ENCODE measurements around the gene ZBED4.
A peak's percentile ranks its signal among the peaks of the same experiment; 100 is the strongest.

The ZBED4 gene

GRCh38 chr22:49903322-49904039 lies 49.8 kb downstream of the ZBED4 start:
- DNase-seq: peak in 1 of 14 donors; percentile 49

DNA sequence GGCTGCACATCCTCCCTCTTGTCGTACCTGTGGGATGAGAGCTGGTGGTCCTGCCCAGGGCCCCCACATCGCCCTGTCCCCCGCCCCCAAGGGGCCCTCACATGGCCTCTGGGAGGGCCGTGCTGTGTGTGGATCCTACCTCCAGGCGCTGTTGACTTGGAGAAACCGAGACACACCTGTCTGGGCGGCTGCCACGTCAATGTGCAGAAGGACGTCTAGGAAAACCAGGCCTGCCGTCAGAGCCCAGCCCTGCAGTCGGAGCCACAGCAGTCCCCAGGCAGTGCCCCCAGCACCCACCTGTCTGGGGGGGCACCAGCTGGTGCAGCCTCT lies 50.4 kb downstream of the ZBED4 start:
- DNase-seq: no peak

DNA sequence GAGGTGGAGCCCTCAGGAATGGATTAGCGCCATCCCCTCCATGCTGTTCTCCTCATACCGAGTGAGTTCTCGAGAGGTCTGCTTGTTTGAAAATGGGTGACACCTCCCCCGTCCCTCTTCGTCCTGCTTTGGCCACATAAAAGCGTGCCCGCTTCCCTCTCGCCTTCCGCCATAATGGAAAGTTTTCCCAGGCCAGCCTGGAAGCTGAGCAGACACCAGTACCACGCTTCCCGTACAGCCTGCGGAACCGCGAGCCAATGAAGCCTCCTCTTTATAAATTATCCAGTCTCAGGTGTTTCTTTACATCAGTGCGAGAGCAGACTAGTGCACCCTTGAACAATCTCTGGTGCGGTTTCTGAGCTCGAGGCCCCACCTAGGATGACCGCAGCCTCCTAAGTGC lies 51.8 kb downstream of the ZBED4 start:
- DNase-seq: no peak

DNA sequence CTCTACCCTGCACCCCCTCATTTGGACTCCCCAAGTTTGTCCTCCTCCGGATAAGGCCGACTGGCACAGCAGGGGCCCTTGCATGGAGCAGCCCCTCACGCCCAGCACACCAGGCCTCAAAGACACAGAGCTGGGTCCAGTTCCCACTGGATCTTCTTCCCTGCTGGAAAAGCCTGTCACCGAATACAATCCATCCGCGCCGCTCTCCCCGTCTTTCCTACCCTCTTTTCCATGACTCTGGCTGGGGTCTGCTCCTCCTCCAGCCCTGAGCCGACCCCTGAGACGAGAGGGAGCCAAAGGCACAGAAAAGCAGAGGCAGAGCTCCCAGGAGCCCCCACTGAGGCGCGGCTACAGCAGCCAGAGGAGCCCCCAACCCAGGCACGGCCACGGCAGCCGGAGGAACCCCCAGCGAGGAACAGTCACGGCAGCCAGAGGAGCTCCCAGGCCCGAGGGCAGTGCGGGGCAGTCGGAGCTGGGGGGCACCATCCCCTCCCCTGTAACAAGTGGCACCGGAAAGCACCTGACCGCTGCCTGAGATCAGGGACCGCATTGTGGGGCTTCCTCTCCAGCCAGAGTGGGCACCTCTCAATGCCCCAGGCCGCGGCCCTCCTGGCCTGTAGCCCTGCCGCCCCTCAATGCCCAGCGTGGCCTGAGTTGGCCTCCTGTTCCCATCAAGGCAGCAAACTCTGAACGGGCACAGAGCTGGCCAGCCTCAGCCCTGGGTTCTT lies 52.6 kb downstream of the ZBED4 start:
- DNase-seq: no peak

DNA sequence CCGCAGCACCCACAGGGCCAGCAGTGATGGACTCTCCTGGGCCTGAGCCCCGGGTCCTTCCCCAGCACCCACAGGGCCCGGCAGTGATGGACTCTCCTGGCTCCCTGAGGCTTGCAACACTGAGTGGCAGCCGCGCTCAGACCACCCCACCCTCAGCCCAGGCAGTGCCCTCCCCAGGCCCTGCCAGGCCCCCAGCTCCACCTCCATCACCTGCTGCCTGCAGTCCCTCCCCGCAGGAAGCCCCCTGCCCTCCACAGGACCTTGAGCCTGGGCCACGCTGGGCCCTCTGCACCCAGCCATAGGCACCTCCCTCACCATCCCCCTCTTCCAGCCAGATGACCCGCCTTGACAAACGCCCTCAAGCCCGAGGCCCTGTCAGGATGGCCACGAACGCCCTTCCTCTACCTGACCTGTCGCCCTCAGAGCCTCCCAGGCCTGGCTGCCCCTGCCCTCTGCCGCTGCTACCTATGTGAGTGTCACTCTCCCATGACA lies 53.2 kb downstream of the ZBED4 start:
- no peak for DNase-seq

DNA sequence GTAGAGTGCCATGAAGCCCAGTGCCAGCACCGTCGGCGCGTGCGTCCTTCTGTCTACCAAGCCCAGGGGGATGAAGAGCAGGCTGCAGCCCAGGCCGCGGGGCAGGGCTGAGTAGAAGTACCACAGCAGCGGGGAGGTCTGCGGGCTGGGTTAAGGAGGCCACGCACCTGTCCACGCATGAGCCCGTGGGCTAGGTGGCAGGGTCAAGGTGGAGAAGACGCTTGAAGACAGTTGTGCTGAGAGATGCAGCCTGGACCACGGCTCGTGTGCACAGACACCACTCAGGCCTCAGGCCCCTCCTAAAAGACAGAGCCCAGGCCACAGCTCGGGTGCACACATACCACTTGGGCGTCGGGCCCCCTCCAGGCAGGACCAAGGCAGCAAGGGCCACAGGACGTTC lies 54.2 kb downstream of the ZBED4 start:
- DNase-seq: no peak

DNA sequence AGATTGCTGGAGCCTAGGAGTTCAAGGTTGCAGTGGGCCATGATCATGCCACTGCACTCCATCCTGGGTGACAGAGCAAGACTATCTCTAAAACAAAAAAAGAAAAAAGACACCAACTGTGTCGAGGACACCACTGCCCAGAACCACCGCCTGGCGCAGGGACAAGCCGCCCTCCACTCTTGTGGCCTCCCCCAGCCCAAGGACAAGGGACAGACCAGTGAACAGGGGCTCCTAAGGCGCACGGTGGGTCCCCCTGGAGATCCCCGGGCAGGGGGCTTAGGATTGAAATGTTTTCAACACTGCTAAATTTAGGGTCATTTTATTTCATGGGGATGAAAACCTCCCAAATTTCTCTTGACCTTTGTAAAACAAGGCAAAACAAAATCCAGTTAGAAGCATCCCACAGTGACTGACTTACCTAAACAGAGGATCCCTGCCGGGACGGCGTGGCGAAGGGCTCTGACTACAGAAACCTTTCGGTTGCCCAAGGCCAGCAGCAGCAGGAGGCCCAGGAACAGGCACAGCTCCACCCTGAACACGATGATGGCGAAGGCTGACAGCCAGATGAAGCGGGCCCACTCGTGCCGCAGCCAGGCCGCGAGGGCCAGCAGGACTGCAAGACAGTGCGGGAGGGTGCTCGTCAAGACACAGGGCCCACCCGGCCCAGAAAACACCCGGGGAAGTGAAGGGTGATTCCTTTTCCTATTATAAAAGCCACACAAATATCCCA lies 56.0 kb downstream of the ZBED4 start:
- no peak for DNase-seq

DNA sequence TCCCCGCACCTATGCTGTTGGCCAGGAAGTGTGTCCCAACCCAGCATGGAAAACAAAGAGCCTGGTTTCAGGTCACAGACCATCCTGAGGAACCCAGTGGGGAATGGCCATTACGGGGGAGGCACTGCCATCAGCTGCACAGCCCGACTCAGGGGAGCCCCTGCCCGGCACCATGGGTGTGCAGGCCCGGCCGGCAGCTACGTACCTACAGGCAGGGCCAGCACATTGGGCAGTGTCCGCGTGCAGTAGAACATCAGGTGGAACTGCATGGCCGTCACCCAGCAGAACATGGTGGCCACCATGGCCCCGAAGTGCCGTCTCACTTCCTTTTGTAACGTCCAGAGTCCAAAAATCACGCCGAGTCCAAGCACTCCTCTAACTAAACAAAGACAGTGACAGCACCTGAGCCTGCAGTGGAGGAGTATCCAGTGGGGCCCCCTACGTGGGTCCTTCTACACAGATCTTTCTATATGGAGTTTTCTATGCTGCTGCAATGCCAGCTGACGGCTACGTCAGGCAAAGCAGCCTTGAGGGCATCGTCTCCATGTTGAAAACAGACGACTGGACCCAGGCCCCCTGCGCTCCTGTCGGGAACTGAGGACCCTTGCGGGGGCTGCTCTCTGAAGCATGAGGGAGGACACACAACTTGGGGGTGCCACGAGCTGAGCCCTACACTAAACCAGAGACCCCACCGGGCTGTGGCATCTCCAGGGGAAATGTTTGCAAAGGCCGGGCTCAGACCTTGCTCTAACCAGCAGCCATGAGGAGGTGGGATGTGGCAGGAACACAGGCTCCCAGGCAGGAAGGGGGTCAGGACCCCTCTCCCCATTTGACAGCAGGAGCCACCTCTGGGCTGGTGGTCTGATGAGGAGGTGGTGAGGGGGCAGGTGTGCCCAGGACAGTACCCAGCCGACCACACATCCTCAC lies 56.8 kb downstream of the ZBED4 start:
- no peak for DNase-seq

GRCh38 chr22:49911881-49912625 lies 58.4 kb downstream of the ZBED4 start:
- no peak for DNase-seq

DNA sequence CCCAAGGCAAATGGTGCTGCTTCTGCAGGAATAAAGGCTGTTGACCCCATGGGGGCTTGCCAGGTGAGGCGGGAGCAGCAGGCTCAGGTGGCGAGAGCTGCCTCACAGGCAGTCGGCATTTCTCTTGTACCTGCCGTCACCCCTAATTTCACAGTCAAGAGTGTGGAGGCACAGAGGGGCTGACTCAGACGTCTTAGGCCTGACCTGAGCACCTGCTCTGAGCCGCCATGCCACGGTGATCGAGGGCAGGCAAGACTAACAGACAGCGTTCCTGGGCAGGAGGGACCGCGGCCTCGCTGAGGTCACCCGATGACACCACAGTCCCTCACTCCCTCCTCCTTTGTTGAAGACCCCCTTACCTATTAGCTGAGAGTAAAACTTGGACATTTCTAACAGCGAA lies 59.4 kb downstream of the ZBED4 start:
- no peak for DNase-seq

DNA sequence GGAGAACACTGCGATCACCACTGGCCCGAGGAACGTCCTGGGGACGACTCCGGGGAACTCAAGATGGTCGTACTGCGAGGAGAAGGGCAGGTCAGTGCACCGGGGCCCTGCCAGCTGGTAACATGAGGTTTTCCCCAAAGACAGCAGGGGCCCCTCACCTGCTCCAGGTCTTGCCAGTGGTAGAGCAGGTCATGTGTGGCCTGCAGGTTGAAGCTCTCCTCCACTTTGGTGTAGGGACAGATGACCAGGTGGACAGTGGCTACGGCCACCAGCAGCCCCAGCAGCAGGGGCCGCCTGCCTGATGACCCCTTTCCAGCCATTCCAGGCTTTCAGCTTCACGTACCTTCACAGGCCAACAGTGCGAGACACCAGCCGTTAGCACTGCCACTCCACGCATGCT lies 59.8 kb downstream of the ZBED4 start:
- no peak for DNase-seq

GRCh38 chr22:49914256-49914655 lies 60.6 kb downstream of the ZBED4 start:
- DNase-seq: no peak

DNA sequence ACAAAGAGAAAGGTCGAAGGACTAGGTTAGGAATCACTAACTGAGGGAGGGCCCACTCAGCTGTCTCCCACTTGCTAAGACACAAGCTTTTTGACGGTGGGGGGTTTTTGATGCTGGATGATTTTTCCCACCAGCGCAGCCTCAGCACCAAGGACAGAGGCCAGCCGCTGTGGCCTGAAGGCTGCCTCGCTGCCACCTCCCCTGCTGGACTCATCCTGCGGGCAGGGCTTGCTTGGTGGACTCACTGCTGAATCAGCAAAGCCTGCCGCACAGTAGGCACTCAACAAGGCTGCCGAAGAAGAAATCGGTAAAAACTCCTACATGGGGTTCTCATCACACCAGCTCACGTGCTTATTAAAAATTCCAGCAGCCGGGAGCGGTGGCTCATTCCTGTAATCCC lies 62.0 kb downstream of the ZBED4 start:
- no peak for DNase-seq

- DNase-seq: no peak
Measured at GRCh38 chr22:49916831-49917230, 63.2 kb downstream of the ZBED4 start.

DNA sequence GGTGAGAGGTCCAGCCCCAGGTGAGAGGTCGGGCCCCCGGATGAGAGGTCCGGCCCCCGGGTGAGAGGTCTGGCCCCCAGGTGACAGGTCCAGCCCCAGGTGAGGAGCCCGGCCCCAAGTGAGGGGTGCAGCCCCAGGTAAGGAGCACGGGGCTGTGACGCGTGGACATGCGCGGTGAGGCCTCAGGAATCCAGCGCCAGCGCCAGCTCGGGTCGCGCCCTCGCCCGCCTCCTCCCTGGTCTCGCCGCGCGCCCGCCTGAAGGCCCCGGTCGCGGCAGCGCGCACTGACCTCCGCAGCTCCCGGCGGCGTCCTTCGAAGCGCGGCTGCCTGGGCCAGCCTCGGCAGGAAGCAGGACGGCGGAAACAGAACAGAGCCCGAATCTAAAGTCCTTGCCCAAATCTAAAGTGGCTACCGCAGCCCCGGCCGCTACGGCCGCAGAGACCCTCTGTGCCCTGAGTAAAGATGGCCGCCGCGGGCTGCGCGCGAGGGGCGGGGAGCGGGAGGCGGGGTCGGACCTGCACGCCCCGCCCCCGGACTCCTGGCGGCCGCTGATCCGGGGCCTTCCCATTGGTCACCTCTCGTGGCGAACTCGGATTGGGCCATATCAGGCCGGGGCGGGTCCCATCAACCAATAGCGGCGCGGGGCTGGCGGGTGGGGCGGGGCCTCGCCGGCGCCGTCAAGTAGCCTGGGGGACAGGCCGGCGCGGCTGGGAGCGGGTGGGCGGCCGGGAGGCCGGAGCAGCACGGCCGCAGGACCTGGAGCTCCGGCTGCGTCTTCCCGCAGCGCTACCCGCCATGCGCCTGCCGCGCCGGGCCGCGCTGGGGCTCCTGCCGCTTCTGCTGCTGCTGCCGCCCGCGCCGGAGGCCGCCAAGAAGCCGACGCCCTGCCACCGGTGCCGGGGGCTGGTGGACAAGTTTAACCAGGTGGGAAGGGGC lies 64.6 kb downstream of the ZBED4 start, which contains the start of the genes ALG12 and CRELD2:
Gene ALG12, minus strand, starts transcription at position 465 of the 937 bp plus-strand sequence. CDS start 4,673 bp downstream, outside the sequence.
Gene CRELD2, plus strand, starts transcription at position 661 of the 937 bp plus-strand sequence. Its CDS starts 136 bp downstream, at position 797.
- DNase-seq: peak; percentile 55 to 98 (median 94)

DNA sequence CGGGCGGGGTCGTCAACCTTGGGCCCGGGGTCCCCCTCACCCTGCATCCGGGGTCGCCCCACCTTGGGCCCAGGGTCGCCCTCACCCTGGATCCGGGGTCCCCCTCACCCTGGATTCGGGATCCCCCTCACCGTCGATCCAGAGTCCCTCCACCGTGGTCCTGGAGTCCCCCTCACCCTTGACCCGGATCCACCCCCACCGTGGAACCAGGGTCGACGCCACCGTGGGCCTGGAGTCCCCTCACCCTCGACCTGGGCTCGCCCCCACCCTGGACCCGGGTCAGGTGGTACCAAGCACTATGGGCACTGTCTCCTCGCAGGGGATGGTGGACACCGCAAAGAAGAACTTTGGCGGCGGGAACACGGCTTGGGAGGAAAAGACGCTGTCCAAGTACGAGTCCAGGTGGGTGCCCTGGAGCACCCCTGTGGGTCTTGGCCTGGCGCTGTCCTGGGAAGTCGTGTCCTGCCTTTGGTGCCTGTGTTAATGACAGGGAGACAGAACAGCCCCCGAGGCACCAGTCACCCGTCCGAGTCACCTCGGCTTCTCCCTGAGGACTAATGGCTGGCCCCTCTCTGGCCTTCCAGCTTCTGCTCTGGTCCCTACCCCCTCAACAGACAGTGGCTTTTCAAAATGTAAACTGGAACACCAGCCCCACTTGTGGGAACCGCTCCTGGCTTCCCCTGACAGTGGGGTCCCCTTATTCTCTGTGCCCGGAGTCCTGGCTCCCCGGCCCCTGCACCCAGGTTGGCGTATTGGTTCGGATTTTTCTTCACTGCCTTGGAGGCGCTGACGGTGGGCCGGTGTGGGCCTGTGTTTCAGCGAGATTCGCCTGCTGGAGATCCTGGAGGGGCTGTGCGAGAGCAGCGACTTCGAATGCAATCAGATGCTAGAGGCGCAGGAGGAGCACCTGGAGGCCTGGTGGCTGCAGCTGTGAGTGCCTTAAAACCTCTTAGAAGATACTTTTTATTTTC lies 65.6 kb downstream of the ZBED4 start:
- no peak for DNase-seq

DNA sequence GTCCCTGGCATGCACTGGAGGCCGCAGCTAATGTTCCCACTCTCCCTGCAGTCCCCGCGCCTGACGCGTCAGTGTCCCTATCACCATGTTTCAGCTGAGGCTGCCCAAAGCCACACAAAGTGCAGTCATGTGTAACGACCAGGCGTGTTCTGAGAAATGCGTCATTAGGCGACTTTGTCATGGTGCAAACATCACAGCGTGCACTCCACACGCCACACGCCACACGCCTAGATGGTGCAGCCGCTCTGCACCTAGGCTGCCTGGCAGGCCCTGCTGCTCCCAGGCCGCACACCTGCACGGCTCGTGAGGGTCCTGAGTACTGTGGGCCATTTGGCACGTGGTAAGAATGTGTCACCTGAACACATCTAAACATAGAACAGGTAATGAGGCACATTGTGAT lies 67.2 kb downstream of the ZBED4 start:
- no peak for DNase-seq

- DNase-seq: no peak
Measured at GRCh38 chr22:49921508-49922278, 68.0 kb downstream of the ZBED4 start.

Measured in C1 segment of cervical spinal cord (tissue), 14 donors.